GM12878 (cell line): ENCODE results near the gene C5orf52. TPM values are rescaled to one million over a fixed set of nuclear protein-coding genes. Genes with fewer than 3 reads are reported as not detected.

ENCODE experiments used
- ATAC-seq: fragments of 200-7000 bp; cut with Tn5 transposase; 3 replicates; pipeline ENCODE4 v1.9.1; 2020; ENCODE audit warnings: mild to moderate bottlenecking, moderate library complexity
- BruUV-seq: library from RNA; stranded (reverse); fragments of 400-500 nt; replicated peaks from 2 replicates; lab custom pipeline; 2021; lab: Mats Ljungman, UMichigan
- CTCF ChIA-PET: fragments of 300-600 bp; sonication (Branson Sonifier 250); formaldehyde crosslinking; extraction: SDS; loops from one replicate; lab custom pipeline; 2021; ENCODE audit warnings: inconsistent platforms; lab: Yijun Ruan, JAX
- POLR2A ChIA-PET: fragments of 350-600 bp; formaldehyde crosslinking; extraction: SDS; loops from one replicate; lab custom pipeline; 2021; ENCODE audit warnings: inconsistent platforms; lab: Charles Lee
- RAD21 ChIA-PET: fragments of 300-600 bp; sonication (Branson Sonifier 250); formaldehyde crosslinking; loops from one replicate; lab custom pipeline; 2023; ENCODE audit warnings: antibody characterized with exemption; ENCODE audit not compliant: unreplicated experiment; lab: Charles Lee
- SMC1A ChIA-PET: fragments of 300-600 bp; sonication (Branson Sonifier 250); formaldehyde crosslinking; loops from one replicate; lab custom pipeline; 2023; ENCODE audit not compliant: unreplicated experiment, uncharacterized antibody; lab: Charles Lee
- DNase-seq: peaks from one replicate; pipeline ENCODE4 v3.0.0-alpha.2; 2011; ENCODE audit warnings: low read depth, low spot score
- FAIRE-seq: peaks from 3 replicates; lab custom pipeline; 2011; peaks lifted over from hg19 to GRCh38; lab: Jason Lieb, UNC
- H2AFZ ChIP-seq: 2 replicates; pipeline ENCODE4 v1.6.0; 2011; ENCODE audit warnings: low read depth, low read length, control low read depth; ENCODE audit not compliant: control insufficient read depth
- H3K27ac ChIP-seq: 2 replicates; pipeline ENCODE4 v1.5.1; 2011; ENCODE audit warnings: control low read depth; ENCODE audit not compliant: control insufficient read depth, insufficient read depth
- H3K27me3 ChIP-seq, 2 experiments: replicated peaks in 1 of 2; 2 replicates each; pipeline versions ENCODE4 v1.6.0 to v1.6.1; 2011; ENCODE audit warnings: low read length in 1 of 2; ENCODE audit not compliant: control insufficient read depth in 2 of 2, insufficient read depth in 2 of 2
- H3K36me3 ChIP-seq, 2 experiments: 2 replicates each; pipeline ENCODE4 v1.5.1; 2011; ENCODE audit warnings: low read length in 1 of 2; ENCODE audit not compliant: control insufficient read depth in 2 of 2, insufficient read depth in 2 of 2
- H3K4me1 ChIP-seq: 2 replicates; pipeline ENCODE4 v1.6.1; 2011; ENCODE audit warnings: mild to moderate bottlenecking, low read length, moderate library complexity, mixed read lengths; ENCODE audit not compliant: control insufficient read depth, insufficient read depth
- H3K4me2 ChIP-seq: 2 replicates; pipeline ENCODE4 v1.6.0; 2011; ENCODE audit warnings: control low read depth; ENCODE audit not compliant: control insufficient read depth, insufficient read depth
- H3K4me3 ChIP-seq: fragments of 200-600 bp; sonication (generic); 2 replicates; pipeline ENCODE4 v1.5.1; 2016
- H3K79me2 ChIP-seq: 2 replicates; pipeline ENCODE4 v1.6.0; 2011; ENCODE audit warnings: low read length; ENCODE audit not compliant: control insufficient read depth, insufficient read depth
- H3K9ac ChIP-seq: 2 replicates; pipeline ENCODE4 v1.8.0; 2011; ENCODE audit warnings: low read length, control low read depth, mixed read lengths; ENCODE audit not compliant: control insufficient read depth, insufficient read depth
- H3K9me3 ChIP-seq: replicated peaks from 3 replicates; pipeline ENCODE4 v1.5.1; 2011; ENCODE audit warnings: mild to moderate bottlenecking, low read length; ENCODE audit not compliant: control insufficient read depth, insufficient read depth
- H4K20me1 ChIP-seq: 2 replicates; pipeline ENCODE4 v1.6.0; 2011; ENCODE audit not compliant: control insufficient read depth, insufficient read depth
- POLR2AphosphoS5 ChIP-seq: IDR thresholded peaks from 2 replicates; pipeline ENCODE4 v1.6.1; 2011; ENCODE audit warnings: mild to moderate bottlenecking, low read length, inconsistent platforms
- RELA ChIP-seq: fragments of 450-650 bp; IDR thresholded peaks from 2 replicates; pipeline ENCODE4 v1.8.0; 2014; ENCODE audit warnings: borderline replicate concordance; ENCODE audit not compliant: partially characterized antibody
- ZNF24 ChIP-seq: fragments of 450-650 bp; IDR thresholded peaks from 2 replicates; pipeline ENCODE4 v1.6.1; 2017; ENCODE audit warnings: antibody characterized with exemption, mild to moderate bottlenecking
- WGBS: methylation state at CpG from one replicate; pipeline ENCODE4 v1.1.6; 2016; ENCODE audit warnings: low lambda C conversion rate; ENCODE audit not compliant: insufficient replicate concordance, insufficient coverage; ENCODE audit errors: missing lambda C conversion rate; 5-methylcytosine and 5-hydroxymethylcytosine counted together
- in situ Hi-C: fragments of 300-500 bp; cut with MboI; formaldehyde crosslinking; loops from 9 replicates; pipeline ENCODE4 v1.14.3; 2018; ENCODE audit warnings: mixed read lengths
- intact Hi-C: fragments of 100-400 bp; cut with micrococcal nuclease; formaldehyde crosslinking; loops from one replicate; pipeline ENCODE4 v1.14.2; 2022; ENCODE audit not compliant: unreplicated experiment
- polyA plus RNA-seq, 11 experiments: library from polyadenylated mRNA; depleted of rRNA in 4 of 11; unstranded in 6 of 11; stranded (reverse) in 5 of 11; fragments of >200 nt; fragmentation: Nextera tagmentation in 4 of 11; fragmentation: Illumina TruSeq in 1 of 11; extraction: Ambion mirVana in 4 of 11; extraction: Trizol in 1 of 11; gene quantifications; 1 replicate in 1 of 11; 2 replicates in 10 of 11; pipeline versions ENCODE4 v1.2.1 to v1.2.3, GENCODE V29; 2011 to 2016; ENCODE audit warnings: inconsistent platforms in 2 of 11, missing spikeins in 2 of 11, low read depth in 1 of 11
- total RNA-seq, 4 experiments: library from RNA; depleted of rRNA in 3 of 4; stranded (reverse); fragments of >200 nt in 3 of 4; fragmentation: Illumina TruSeq in 1 of 4; extraction: Trizol in 1 of 4; gene quantifications; 2 replicates each; pipeline versions ENCODE4 v1.2.1 to v1.2.3, GENCODE V29; 2013 to 2021
- TF ChIP-seq, protein P1 (sequence below): fragments of 450-650 bp; IDR thresholded peaks from 2 replicates; pipeline ENCODE4 v1.6.1; 2016; ENCODE audit warnings: mild to moderate bottlenecking
- TF ChIP-seq, protein P2 (sequence below): fragments of 450-650 bp; IDR thresholded peaks from 2 replicates; pipeline ENCODE4 v1.6.1; 2014; ENCODE audit warnings: mild to moderate bottlenecking
- TF ChIP-seq, protein P3 (sequence below): fragments of 150-350 bp; IDR thresholded peaks from 2 replicates; pipeline ENCODE4 v1.6.1; 2014; ENCODE audit warnings: mild to moderate bottlenecking, low read depth, low read length

The C5orf52 gene
- total and polyA plus RNA-seq, 10 of the 15 experiments (the other 5 are each of a cell fraction or from before 2014, with no cell fraction given), result not detected

- H3K9me3 ChIP-seq, result no peaks in the 10 kb centered on the region
- H3K4me2 ChIP-seq, result no peak overlapping the region
- POLR2A ChIA-PET, result interaction anchor here (1.2 kb wide), 1 partner anchor 73 kb away, joined by 4 read pairs; no protein-coding TSS in a partner anchor
- peaks cover 5% of the 10 kb centered on the region for H3K4me1 ChIP-seq
- no peak for DNase-seq
- ATAC-seq, result no peak
- no peak for FAIRE-seq
- H3K27ac ChIP-seq, result no peak overlapping the region
- WGBS, result 0% methylated on average over 1 of the region's 1 CpG
- CTCF ChIA-PET, result interaction anchor here (0.9 to 8.0 kb wide), 15 partner anchors 12 to 340 kb away, joined by 3 to 95 read pairs (median 4); partner anchors contain the start of gene LSM11
- intact Hi-C loops (loop anchor here (5.0 kb wide), 2 partner anchors 166 to 236 kb away; no protein-coding TSS in a partner anchor), in situ Hi-C loops (no loop called here)
- no peaks in the 10 kb centered on the region for H3K79me2 ChIP-seq
- H3K27me3 ChIP-seq, result no peaks in the 10 kb centered on the region; a peak in 3 of 4 replicates
- H4K20me1 ChIP-seq, result no peaks in the 10 kb centered on the region
- H3K9ac ChIP-seq, result no peak overlapping the region
- TF ChIP-seq RELA, result no peak
- no TSS peak for BruUV-seq
- RAD21 ChIA-PET, result interaction anchor here (1.0 to 3.2 kb wide), 4 partner anchors 51 to 236 kb away, joined by 3 to 30 read pairs (median 3); no protein-coding TSS in a partner anchor
- SMC1A ChIA-PET, result interaction anchor here (0.5 to 5.4 kb wide), 15 partner anchors 50 to 250 kb away, joined by 3 to 52 read pairs (median 3); partner anchors contain the start of genes LSM11 and THG1L
- H2AFZ ChIP-seq, result no peak overlapping the region
- H3K36me3 ChIP-seq, result no peaks in the 10 kb centered on the region
- H3K4me3 ChIP-seq, result no peak overlapping the region
Measured at GRCh38 chr5:157668356-157668755, 3.0 kb upstream of the C5orf52 start.

DNA sequence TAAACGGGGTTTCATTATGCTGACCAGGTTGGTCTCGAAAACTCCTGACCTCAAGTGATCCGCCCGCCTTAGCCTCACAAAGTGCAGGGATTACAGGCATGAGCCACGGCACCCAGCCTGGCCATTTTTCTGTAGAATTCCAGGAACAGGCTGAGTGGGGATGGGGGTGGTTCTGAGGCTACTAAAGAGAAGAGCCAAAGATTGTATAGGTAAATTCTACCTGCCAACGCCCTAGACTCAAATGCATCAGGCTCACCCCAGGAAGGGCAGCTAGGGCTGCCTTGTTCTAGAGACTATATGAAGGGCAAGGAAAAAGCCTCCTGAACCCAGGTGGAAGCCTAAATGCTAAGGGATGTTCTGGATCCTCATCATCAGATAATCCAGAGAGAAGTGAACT, 1.6 kb upstream of the C5orf52 start:
- Histone ChIP-seq H3K79me2 (no peaks in the 10 kb centered on the region), H3K9me3 (no peaks in the 10 kb centered on the region), H3K9ac (no peak overlapping the region), H4K20me1 (no peaks in the 10 kb centered on the region), H3K4me3 (no peak overlapping the region), H3K4me2 (no peak overlapping the region), H2AFZ (no peak overlapping the region), H3K36me3 (no peaks in the 10 kb centered on the region), H3K4me1 (peaks cover 5% of the 10 kb centered on the region), H3K27ac (no peak overlapping the region), H3K27me3 (no peaks in the 10 kb centered on the region; a peak in 3 of 4 replicates)
- WGBS, result 45% methylated on average over 6 of the region's 6 CpGs
- in situ Hi-C loops, result loop anchor here (5.0 kb wide), 1 partner anchor 73 kb away; the partner anchor contains the start of gene LSM11
- FAIRE-seq (no peak), DNase-seq (no peak), ATAC-seq (no peak)
- RAD21 ChIA-PET, result interaction anchor here (0.7 to 3.2 kb wide), 7 partner anchors 49 to 237 kb away, joined by 3 to 30 read pairs (median 3); partner anchors contain the start of gene LSM11
- BruUV-seq, result no TSS peak
- SMC1A ChIA-PET, result interaction anchor here (1.0 to 5.4 kb wide), 8 partner anchors 9 to 238 kb away, joined by 3 to 52 read pairs (median 5); partner anchors contain the start of genes LSM11 and THG1L
- intact Hi-C loops, result loop anchor here (1.0 to 5.0 kb wide), 5 partner anchors 49 to 237 kb away; partner anchors contain the start of gene LSM11
- no peak for TF ChIP-seq POLR2AphosphoS5
- TF ChIP-seq, protein P1, sequence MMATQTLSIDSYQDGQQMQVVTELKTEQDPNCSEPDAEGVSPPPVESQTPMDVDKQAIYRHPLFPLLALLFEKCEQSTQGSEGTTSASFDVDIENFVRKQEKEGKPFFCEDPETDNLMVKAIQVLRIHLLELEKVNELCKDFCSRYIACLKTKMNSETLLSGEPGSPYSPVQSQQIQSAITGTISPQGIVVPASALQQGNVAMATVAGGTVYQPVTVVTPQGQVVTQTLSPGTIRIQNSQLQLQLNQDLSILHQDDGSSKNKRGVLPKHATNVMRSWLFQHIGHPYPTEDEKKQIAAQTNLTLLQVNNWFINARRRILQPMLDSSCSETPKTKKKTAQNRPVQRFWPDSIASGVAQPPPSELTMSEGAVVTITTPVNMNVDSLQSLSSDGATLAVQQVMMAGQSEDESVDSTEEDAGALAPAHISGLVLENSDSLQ, result no peak
- TF ChIP-seq, protein P2, sequence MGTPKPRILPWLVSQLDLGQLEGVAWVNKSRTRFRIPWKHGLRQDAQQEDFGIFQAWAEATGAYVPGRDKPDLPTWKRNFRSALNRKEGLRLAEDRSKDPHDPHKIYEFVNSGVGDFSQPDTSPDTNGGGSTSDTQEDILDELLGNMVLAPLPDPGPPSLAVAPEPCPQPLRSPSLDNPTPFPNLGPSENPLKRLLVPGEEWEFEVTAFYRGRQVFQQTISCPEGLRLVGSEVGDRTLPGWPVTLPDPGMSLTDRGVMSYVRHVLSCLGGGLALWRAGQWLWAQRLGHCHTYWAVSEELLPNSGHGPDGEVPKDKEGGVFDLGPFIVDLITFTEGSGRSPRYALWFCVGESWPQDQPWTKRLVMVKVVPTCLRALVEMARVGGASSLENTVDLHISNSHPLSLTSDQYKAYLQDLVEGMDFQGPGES, result no peak
- no peak for TF ChIP-seq ZNF24
- TF ChIP-seq, protein P3, sequence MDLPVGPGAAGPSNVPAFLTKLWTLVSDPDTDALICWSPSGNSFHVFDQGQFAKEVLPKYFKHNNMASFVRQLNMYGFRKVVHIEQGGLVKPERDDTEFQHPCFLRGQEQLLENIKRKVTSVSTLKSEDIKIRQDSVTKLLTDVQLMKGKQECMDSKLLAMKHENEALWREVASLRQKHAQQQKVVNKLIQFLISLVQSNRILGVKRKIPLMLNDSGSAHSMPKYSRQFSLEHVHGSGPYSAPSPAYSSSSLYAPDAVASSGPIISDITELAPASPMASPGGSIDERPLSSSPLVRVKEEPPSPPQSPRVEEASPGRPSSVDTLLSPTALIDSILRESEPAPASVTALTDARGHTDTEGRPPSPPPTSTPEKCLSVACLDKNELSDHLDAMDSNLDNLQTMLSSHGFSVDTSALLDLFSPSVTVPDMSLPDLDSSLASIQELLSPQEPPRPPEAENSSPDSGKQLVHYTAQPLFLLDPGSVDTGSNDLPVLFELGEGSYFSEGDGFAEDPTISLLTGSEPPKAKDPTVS, result no peak
- CTCF ChIA-PET, result interaction anchor here (0.6 to 8.0 kb wide), 18 partner anchors 9 to 237 kb away, joined by 3 to 95 read pairs (median 5); partner anchors contain the start of genes LSM11 and THG1L
- POLR2A ChIA-PET, result no interaction called here
